T-cell (primary cell): ENCODE measurements around the gene TSPO. TPM values are rescaled to one million over a fixed set of nuclear protein-coding genes. Genes with fewer than 3 reads are reported as not detected.
"Not testable (repeated sequence)": the region's sequence is repeated elsewhere in the genome, so short reads cannot be mapped to it uniquely, and the experiment has no call there.

ENCODE experiments used
- ATAC-seq, 4 experiments: fragments of 200-7000 bp in 3 of 4; fragments of 150-1000 bp in 1 of 4; cut with Tn5 transposase; replicated peaks in 1 of 4; 1 replicate in 3 of 4; 2 replicates in 1 of 4; pipeline ENCODE4 v1.10.0; 2021; ENCODE audit warnings: moderate library complexity in 3 of 4, mild to moderate bottlenecking in 2 of 4, moderate number of reproducible peaks in 1 of 4
- CTCF ChIA-PET, 2 donors: fragments of 300-600 bp; sonication (Branson Sonifier 250); formaldehyde crosslinking; loops; one replicate each; lab custom pipeline; 2022; ENCODE audit warnings: antibody characterized with exemption in 2 of 2; lab: Charles Lee
- POLR2A ChIA-PET, 2 donors: fragments of 300-600 bp; sonication (Branson Sonifier 250); formaldehyde crosslinking; loops; one replicate each; lab custom pipeline; 2022; ENCODE audit warnings: antibody characterized with exemption in 2 of 2; lab: Charles Lee
- DNase-seq, 35 experiments: peaks; one replicate each; pipeline versions ENCODE4 v3.0.0 to v3.0.0-alpha.2; 2013 to 2023
- H3K27ac ChIP-seq: one replicate; pipeline ENCODE4 v1.5.1; 2013; ENCODE audit warnings: low read length
- H3K27me3 ChIP-seq, 2 experiments: replicated peaks in 1 of 2; 1 replicate in 1 of 2; 2 replicates in 1 of 2; pipeline versions ENCODE4 v1.6.1 to v1.7.0; 2013; ENCODE audit warnings: low read length in 1 of 2, mixed read lengths in 1 of 2; ENCODE audit not compliant: control insufficient read depth in 2 of 2, insufficient read depth in 2 of 2; ENCODE audit errors: extremely low read depth in 1 of 2
- H3K36me3 ChIP-seq, 2 donors: 1 replicate in 1 of 2; 2 replicates in 1 of 2; pipeline versions ENCODE4 v1.6.1 to v1.7.0; 2013; ENCODE audit warnings: low read length in 1 of 2; ENCODE audit not compliant: control insufficient read depth in 2 of 2, insufficient read depth in 1 of 2; ENCODE audit errors: extremely low read depth in 1 of 2
- H3K4me1 ChIP-seq, 2 experiments: 1 replicate in 1 of 2; 2 replicates in 1 of 2; pipeline versions ENCODE4 v1.6.1 to v1.7.0; 2013; ENCODE audit warnings: low read length in 2 of 2, mixed read lengths in 1 of 2; ENCODE audit not compliant: insufficient read depth in 2 of 2, control insufficient read depth in 1 of 2; ENCODE audit errors: extremely low read depth in 1 of 2
- H3K4me3 ChIP-seq, 2 donors: 1 replicate in 1 of 2; 2 replicates in 1 of 2; pipeline versions ENCODE4 v1.5.1 to v1.7.0; 2013; ENCODE audit warnings: mild to moderate bottlenecking in 2 of 2, low read length in 1 of 2, moderate library complexity in 1 of 2; ENCODE audit not compliant: control insufficient read depth in 1 of 2; ENCODE audit errors: extremely low read depth in 1 of 2
- H3K9me3 ChIP-seq: 2 replicates; pipeline ENCODE4 v1.7.0; 2013
- H3K27ac Mint-ChIP-seq, 2 donors: one replicate each; pipeline ENCODE4 v1.8.0; 2020 to 2021; ENCODE audit warnings: mild to moderate bottlenecking in 2 of 2, mixed read lengths in 2 of 2
- H3K27me3 Mint-ChIP-seq, 2 donors: one replicate each; pipeline ENCODE4 v1.8.0; 2021 to 2022; ENCODE audit warnings: mixed read lengths in 2 of 2
- H3K36me3 Mint-ChIP-seq: one replicate; pipeline ENCODE4 v1.8.0; 2021; ENCODE audit warnings: mixed read lengths
- H3K4me1 Mint-ChIP-seq, 3 donors: one replicate each; pipeline ENCODE4 v1.8.0; 2020 to 2022; ENCODE audit warnings: mixed read lengths in 3 of 3, mild to moderate bottlenecking in 1 of 3
- H3K4me3 Mint-ChIP-seq, 3 donors: one replicate each; pipeline ENCODE4 v1.8.0; 2020 to 2022; ENCODE audit warnings: mild to moderate bottlenecking in 3 of 3, mixed read lengths in 3 of 3, moderate library complexity in 3 of 3
- H3K9me3 Mint-ChIP-seq, 3 donors: one replicate each; pipeline ENCODE4 v1.8.0; 2020 to 2022; ENCODE audit warnings: mixed read lengths in 3 of 3
- WGBS: methylation state at CpG from one replicate; pipeline ENCODE4 v1.1.5; 2013; ENCODE audit warnings: missing lambda C conversion rate; ENCODE audit not compliant: insufficient coverage; 5-methylcytosine and 5-hydroxymethylcytosine counted together
- total RNA-seq, 35 experiments: library from RNA in 6 of 35; stranded (reverse) in 6 of 35; fragments of 120-200 nt in 1 of 35; gene quantifications; one replicate each; pipeline versions ENCODE4 v1.2.1 to v1.2.4 and lab custom pipeline; 2013 to 2026

TSPO gene
- total RNA-seq = 100 to 1,000 TPM in 3 of 5 donors, 10 to 100 TPM in 2; 50.2 to 128 (median 101) TPM
- total RNA-seq (2013) = 73.8 TPM
- 8.2 to 82.0 (median 38.8) reads per million in 29 experiments for total RNA-seq (lab: John Stamatoyannopoulos, UW)

- Mint-ChIP-seq H3K36me3 (no peaks in the 10 kb centered on the region), H3K4me1 (peaks cover 25 to 40% (median 31%) of the 10 kb centered on the region in 3 donors), H3K9me3 (no peaks in the 10 kb centered on the region), H3K27ac (peak within 1 kb of the TSS; percentile 94 to 96), H3K4me3 (peak within 1 kb of the TSS; percentile 90 to 93 (median 92)), H3K27me3 (no peaks in the 10 kb centered on the region)
- WGBS = 2% methylated on average over 62 of the region's 75 CpGs
- peak; percentile 66 to 69 (median 68) for ATAC-seq
- H3K4me1 ChIP-seq = peaks cover 2 to 30% of the 10 kb centered on the region in 2 experiments
- H3K27ac ChIP-seq = peak within 1 kb of the TSS; percentile 64
- DNase-seq = peak in 32 of 35 experiments; percentile 20 to 68 (median 43)
- H3K27me3 ChIP-seq = no peaks in the 10 kb centered on the region
- peak within 1 kb of the TSS; percentile 64 to 86 for H3K4me3 ChIP-seq
- CTCF ChIA-PET = no interaction called here
- POLR2A ChIA-PET = interaction anchor here (0.5 to 0.8 kb wide), 3 partner anchors 36 to 301 kb away, joined by 3 to 15 read pairs (median 4); no protein-coding TSS in a partner anchor
- no peaks in the 10 kb centered on the region for H3K36me3 ChIP-seq
- H3K9me3 ChIP-seq = no peaks in the 10 kb centered on the region
Observed at GRCh38 chr22:43151251-43152002, at the start of gene TSPO. Gene TSPO (plus strand): TSS chr22:43151559. CDS start chr22:43159239, 7,680 bp downstream.

- Mint-ChIP-seq H3K4me3 (peak overlapping the region in 2 of 3 donors; percentile 1 to 10), H3K27ac (peak overlapping the region in 1 of 2 donors; percentile 67)
- H3K4me3 ChIP-seq = not testable (repeated sequence)
Observed at GRCh38 chr22:43104056-43104625, 47.2 kb upstream of the TSPO start.

GRCh38 chr22:43104950-43105349 lies 46.4 kb upstream of the TSPO start:
- ATAC-seq, H3K27ac ChIP-seq, H3K36me3 ChIP-seq, CTCF ChIA-PET, H3K36me3 Mint-ChIP-seq, H3K27ac Mint-ChIP-seq, H3K9me3 Mint-ChIP-seq, H3K4me3 Mint-ChIP-seq, POLR2A ChIA-PET, H3K27me3 ChIP-seq, H3K4me3 ChIP-seq, H3K4me1 ChIP-seq, DNase-seq, H3K9me3 ChIP-seq, H3K27me3 Mint-ChIP-seq: not testable (repeated sequence)
- peaks cover 8 to 12% (median 10%) of the 10 kb centered on the region in 3 donors for H3K4me1 Mint-ChIP-seq
- WGBS = no CpG with 5 or more reads among the region's 3 CpGs

More at GRCh38 chr22:43104056-43104625, 47.2 kb upstream of the TSPO start:
- DNase-seq (peak in 3 of 35 experiments; percentile 3 to 50 (median 29)), ATAC-seq (peak in 3 of 4 experiments; percentile 37 to 60 (median 42))
- H3K36me3 ChIP-seq, CTCF ChIA-PET, H3K27me3 ChIP-seq, H3K9me3 Mint-ChIP-seq, H3K27ac ChIP-seq, H3K4me1 ChIP-seq, H3K9me3 ChIP-seq, H3K36me3 Mint-ChIP-seq, H3K27me3 Mint-ChIP-seq: not testable (repeated sequence)
- POLR2A ChIA-PET = interaction anchor here in 1 of 2 donors (0.6 kb wide), 1 partner anchor 1741 kb away, joined by 3 read pairs; no protein-coding TSS in a partner anchor
- H3K4me1 Mint-ChIP-seq = peaks cover 8 to 12% (median 10%) of the 10 kb centered on the region in 3 donors
- 40% methylated on average over 10 of the region's 15 CpGs for WGBS

GRCh38 chr22:43106302-43106701 lies 45.1 kb upstream of the TSPO start:
- Mint-ChIP-seq H3K27ac (no peak overlapping the region), H3K4me1 (peaks cover 10 to 15% (median 11%) of the 10 kb centered on the region in 3 donors), H3K9me3 (no peaks in the 10 kb centered on the region), H3K27me3 (no peaks in the 10 kb centered on the region), H3K36me3 (no peaks in the 10 kb centered on the region), H3K4me3 (no peak overlapping the region)
- H3K9me3 ChIP-seq = no peaks in the 10 kb centered on the region
- no peaks in the 10 kb centered on the region for H3K36me3 ChIP-seq
- H3K4me3 ChIP-seq = no peak overlapping the region
- DNase-seq (no peak), ATAC-seq (no peak)
- 91% methylated on average over 8 of the region's 8 CpGs for WGBS
- peaks cover 0 to 5% of the 10 kb centered on the region in 2 experiments for H3K27me3 ChIP-seq
- ChIA-PET CTCF (no interaction called here), POLR2A (interaction anchor here in 1 of 2 donors (0.6 kb wide), 1 partner anchor 50 kb away, joined by 8 read pairs; no protein-coding TSS in a partner anchor)
- no peak overlapping the region for H3K27ac ChIP-seq
- H3K4me1 ChIP-seq = peaks cover 0 to 14% of the 10 kb centered on the region in 2 experiments

GRCh38 chr22:43109511-43109910 lies 41.8 kb upstream of the TSPO start:
- Histone ChIP-seq H3K9me3 (no peaks in the 10 kb centered on the region), H3K27ac (no peak overlapping the region), H3K27me3 (peaks cover 0 to 11% of the 10 kb centered on the region in 2 experiments), H3K36me3 (no peaks in the 10 kb centered on the region), H3K4me1 (peaks cover 0 to 15% of the 10 kb centered on the region in 2 experiments), H3K4me3 (no peak overlapping the region)
- CTCF ChIA-PET = no interaction called here
- POLR2A ChIA-PET = no interaction called here
- DNase-seq = no peak
- Mint-ChIP-seq H3K4me3 (peak overlapping the region; percentile 21 to 53 (median 41)), H3K27ac (no peak overlapping the region), H3K4me1 (peaks cover 4 to 8% (median 8%) of the 10 kb centered on the region in 3 donors), H3K36me3 (no peaks in the 10 kb centered on the region), H3K9me3 (no peaks in the 10 kb centered on the region), H3K27me3 (no peaks in the 10 kb centered on the region)
- no CpG with 5 or more reads among the region's 5 CpGs for WGBS
- no peak for ATAC-seq

- no peaks in the 10 kb centered on the region for H3K9me3 ChIP-seq
- no peak for DNase-seq
- no peak for ATAC-seq
- H3K27ac Mint-ChIP-seq = peak overlapping the region in 1 of 2 donors; percentile 77
- H3K27me3 Mint-ChIP-seq = no peaks in the 10 kb centered on the region
- ChIA-PET CTCF (no interaction called here), POLR2A (no interaction called here)
- H3K4me3 ChIP-seq = peak overlapping the region; percentile 50 to 80
- no peak overlapping the region for H3K27ac ChIP-seq
- peak overlapping the region; percentile 77 to 83 (median 81) for H3K4me3 Mint-ChIP-seq
- no peaks in the 10 kb centered on the region for H3K36me3 Mint-ChIP-seq
- H3K27me3 ChIP-seq = peaks cover 0 to 11% of the 10 kb centered on the region in 2 experiments
- WGBS = 4% methylated on average over 11 of the region's 32 CpGs
- peaks cover 4 to 8% (median 6%) of the 10 kb centered on the region in 3 donors for H3K4me1 Mint-ChIP-seq
- peaks cover 0 to 3% of the 10 kb centered on the region in 2 donors for H3K36me3 ChIP-seq
- no peaks in the 10 kb centered on the region for H3K9me3 Mint-ChIP-seq
- H3K4me1 ChIP-seq = peaks cover 0 to 15% of the 10 kb centered on the region in 2 experiments
Observed at GRCh38 chr22:43109921-43110443, 41.4 kb upstream of the TSPO start.
